LNCAP (cell line): ENCODE data around the gene MLIP.

Experiments
- TF ChIP-seq, protein P1 (sequence below): fragments of 450-650 bp; IDR thresholded peaks from 2 replicates; pipeline ENCODE4 v1.5.1; 2017; ENCODE audit warnings: mild to moderate bottlenecking

The MLIP gene, protein sequence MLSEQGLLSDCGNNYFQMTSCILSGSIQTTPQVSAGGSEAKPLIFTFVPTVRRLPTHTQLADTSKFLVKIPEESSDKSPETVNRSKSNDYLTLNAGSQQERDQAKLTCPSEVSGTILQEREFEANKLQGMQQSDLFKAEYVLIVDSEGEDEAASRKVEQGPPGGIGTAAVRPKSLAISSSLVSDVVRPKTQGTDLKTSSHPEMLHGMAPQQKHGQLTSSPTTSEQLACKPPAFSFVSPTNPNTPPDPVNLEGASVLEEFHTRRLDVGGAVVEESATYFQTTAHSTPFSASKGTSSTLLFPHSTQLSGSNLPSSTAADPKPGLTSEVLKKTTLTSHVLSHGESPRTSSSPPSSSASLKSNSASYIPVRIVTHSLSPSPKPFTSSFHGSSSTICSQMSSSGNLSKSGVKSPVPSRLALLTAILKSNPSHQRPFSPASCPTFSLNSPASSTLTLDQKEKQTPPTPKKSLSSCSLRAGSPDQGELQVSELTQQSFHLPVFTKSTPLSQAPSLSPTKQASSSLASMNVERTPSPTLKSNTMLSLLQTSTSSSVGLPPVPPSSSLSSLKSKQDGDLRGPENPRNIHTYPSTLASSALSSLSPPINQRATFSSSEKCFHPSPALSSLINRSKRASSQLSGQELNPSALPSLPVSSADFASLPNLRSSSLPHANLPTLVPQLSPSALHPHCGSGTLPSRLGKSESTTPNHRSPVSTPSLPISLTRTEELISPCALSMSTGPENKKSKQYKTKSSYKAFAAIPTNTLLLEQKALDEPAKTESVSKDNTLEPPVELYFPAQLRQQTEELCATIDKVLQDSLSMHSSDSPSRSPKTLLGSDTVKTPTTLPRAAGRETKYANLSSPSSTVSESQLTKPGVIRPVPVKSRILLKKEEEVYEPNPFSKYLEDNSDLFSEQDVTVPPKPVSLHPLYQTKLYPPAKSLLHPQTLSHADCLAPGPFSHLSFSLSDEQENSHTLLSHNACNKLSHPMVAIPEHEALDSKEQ

DNA sequence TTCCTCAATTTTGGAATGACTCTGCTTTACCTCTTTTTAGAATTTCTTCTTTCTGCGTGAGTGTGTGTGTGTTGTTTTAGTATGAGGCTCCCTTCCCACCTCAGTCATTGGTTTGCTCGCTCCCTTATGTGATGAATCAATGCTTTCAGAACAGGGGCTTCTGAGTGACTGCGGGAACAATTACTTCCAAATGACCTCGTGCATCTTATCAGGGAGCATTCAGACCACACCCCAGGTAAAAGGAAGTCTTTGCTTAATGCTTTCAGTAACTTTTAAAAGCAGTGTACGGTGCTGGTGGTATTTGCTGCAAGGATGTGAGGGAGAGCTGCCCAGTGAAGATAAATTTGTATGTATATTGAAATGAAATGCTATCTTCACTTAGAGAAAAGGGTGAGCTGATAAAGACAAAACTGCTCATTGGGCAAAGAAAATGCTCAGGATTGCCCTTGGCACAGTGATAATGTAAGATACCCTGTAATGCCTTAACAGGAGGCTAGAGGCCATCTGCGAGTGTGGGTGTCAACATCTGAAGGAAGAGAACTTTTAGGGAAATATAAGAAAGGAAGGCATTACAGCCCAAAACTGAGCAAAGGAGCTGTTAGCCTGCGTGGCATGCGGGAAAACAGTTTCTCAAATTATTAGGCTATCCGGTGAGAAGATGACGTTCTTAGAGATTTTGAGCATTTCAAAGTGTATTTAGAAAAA, at the start of gene MLIP:
Gene MLIP (plus strand): TSS at position 103 of the 705 bp plus-strand sequence. CDS start 37 bp downstream, at position 140.
- TF ChIP-seq, protein P1, sequence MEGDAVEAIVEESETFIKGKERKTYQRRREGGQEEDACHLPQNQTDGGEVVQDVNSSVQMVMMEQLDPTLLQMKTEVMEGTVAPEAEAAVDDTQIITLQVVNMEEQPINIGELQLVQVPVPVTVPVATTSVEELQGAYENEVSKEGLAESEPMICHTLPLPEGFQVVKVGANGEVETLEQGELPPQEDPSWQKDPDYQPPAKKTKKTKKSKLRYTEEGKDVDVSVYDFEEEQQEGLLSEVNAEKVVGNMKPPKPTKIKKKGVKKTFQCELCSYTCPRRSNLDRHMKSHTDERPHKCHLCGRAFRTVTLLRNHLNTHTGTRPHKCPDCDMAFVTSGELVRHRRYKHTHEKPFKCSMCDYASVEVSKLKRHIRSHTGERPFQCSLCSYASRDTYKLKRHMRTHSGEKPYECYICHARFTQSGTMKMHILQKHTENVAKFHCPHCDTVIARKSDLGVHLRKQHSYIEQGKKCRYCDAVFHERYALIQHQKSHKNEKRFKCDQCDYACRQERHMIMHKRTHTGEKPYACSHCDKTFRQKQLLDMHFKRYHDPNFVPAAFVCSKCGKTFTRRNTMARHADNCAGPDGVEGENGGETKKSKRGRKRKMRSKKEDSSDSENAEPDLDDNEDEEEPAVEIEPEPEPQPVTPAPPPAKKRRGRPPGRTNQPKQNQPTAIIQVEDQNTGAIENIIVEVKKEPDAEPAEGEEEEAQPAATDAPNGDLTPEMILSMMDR, result no peak

DNA sequence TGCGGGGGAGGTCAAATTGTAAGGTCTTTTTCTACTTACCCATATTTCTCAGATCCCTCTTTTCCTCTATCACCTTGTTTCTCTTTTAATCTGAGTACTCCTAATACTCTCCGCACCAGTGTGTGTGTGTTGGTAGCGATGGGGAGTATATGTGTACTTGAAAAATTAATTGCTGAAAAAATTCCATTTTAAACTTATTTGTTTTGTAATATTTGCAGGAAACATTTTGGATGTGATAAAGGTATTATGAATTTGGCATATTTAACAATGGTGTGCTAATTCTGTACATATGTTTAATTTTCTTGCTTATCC, 48.1 kb upstream of the MLIP start:
- TF ChIP-seq, protein P1, result no peak

DNA sequence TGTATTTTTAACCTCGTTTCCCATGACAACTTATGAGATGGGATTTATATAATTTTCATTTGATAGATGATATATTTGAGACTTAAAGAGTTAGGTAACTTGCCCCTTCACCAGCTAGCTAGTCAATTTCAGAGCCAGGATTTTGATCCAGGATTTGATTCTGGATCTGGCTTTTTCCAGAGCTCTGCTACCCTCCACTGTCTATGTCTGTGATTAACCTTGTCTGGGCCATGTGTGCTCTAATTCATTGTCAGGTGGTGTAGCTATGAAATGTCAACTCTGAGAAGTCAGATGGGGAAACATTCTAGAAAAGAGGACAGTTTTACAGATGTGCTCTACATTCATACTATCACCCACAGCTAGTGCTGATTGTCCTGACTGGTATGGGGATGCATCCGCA, 42.5 kb upstream of the MLIP start:
- TF ChIP-seq, protein P1, result no peak

DNA sequence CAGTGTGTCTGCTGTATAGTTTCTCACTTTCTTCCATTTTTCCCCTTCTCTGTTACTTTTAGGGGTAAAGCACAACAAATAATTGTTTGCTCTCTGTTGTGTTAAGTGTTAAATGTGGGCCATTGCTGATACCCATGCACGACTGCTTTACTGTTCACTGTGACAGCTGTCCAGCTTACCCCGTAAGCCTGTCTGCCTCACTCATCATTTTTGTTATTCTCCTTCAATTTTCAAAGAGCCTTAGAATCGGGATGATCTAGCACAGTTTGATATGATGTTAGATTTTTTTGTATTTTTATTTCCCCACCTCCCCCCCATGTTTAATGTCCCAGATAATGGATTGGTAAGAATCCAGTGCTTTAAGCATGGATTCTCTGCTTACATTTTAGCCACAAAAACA, 41.2 kb upstream of the MLIP start:
- TF ChIP-seq, protein P1, result no peak

DNA sequence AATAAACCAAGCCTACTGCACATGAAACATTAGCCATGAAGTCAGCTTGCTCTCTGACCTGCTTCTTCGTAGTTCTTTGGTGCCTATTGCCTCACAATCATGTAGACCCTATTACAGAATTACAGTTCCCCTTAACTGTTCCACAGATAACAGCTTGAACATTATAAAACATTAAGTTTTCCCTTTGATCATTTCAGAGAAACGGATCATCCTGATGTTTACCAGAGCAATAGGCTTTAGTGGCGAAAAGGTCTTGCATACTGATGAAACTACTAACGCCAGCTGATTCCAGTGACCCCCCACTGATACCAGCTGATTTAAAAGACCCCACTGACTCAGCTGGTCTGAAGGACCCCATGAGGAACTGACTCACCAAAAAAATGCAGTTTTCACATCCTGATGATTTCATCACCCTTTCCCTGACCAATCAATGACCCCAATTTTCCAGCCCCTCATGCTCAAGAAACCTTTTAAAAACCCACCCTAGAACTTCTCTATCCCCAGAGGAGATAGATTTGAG, 39.4 kb upstream of the MLIP start:
- TF ChIP-seq, protein P1, result no peak

DNA sequence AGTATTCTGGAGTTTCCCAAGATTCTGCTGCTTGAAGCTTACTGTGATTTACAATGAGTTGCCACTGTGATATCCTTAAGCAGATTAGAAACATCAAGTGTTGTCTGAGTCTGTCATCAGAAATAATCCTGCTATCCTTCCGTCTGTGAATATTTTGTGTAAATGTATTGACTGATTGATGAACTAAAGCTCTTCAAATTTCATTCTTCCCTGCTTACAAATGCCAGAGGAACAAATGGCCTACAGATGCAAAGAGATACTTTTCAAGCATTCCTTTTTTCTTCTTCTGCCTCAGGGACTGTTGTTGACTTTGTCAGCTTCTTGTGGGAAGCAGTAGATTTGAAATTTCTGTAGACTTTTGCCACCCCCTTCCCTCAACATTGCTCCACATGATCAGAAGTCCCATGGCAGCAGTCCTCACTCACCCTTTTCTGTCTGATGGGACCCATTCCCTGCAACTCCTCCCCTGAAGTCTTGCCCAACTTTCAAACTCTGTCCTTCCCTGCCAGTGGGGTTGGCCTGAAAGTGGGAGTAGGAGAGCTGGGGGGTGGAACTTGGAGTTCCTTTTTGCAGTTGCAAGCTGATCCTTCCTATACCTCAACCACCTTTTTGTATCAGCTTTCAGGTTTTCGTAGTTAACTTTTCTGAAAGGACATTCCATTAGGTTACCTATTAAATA, 38.5 kb upstream of the MLIP start:
- TF ChIP-seq, protein P1, result no peak

DNA sequence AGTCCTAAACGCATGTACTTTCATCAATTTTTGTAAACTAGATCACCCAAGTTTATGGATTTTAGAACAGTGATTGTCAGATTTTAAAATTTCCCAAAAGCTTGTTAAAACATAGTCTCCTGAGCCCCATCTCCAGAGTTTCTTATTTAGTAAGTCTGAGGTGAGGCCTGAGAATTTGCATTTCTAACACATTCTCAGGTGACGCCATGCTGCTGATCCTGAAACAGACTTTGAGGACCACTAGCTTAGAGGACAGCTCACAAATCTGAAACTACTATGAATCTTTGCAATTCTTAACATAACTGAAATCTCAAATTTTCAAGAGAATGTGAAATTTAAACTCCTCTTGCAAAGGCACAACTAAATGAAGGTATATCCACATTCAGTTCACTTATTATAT, 37.8 kb upstream of the MLIP start:
- TF ChIP-seq, protein P1, result no peak
